Breast epithelium (tissue), 4 donors: ENCODE data around the gene SH3BGRL2. TPM values are rescaled to one million over a fixed set of nuclear protein-coding genes. Genes with fewer than 3 reads are reported as not detected.

ENCODE experiments used
- DNase-seq, 2 donors: peaks; one replicate each; pipeline ENCODE4 v3.0.0-alpha.2; 2019; ENCODE audit warnings: low spot score in 2 of 2
- H3K27ac ChIP-seq, 2 donors: fragments of 200-600 bp; sonication (generic) in 1 of 2; one replicate each; pipeline ENCODE4 v1.5.1; 2016 to 2019; ENCODE audit warnings: mild to moderate bottlenecking in 1 of 2
- H3K27me3 ChIP-seq, 2 donors: fragments of 200-600 bp; sonication (generic) in 1 of 2; one replicate each; pipeline versions ENCODE4 v1.5.1 to v1.6.0; 2017 to 2019; ENCODE audit warnings: control low read depth in 1 of 2, mild to moderate bottlenecking in 1 of 2
- H3K36me3 ChIP-seq: fragments of 200-600 bp; one replicate; pipeline ENCODE4 v1.5.1; 2019
- H3K4me1 ChIP-seq, 2 donors: fragments of 200-600 bp; sonication (generic); one replicate each; pipeline ENCODE4 v1.5.1; 2016 to 2019; ENCODE audit warnings: control low read depth in 1 of 2
- H3K4me3 ChIP-seq, 3 donors: fragments of 200-600 bp; sonication (generic); 1 replicate in 2 of 3; 2 replicates in 1 of 3; pipeline ENCODE4 v1.5.1; 2016 to 2019; ENCODE audit warnings: mild to moderate bottlenecking in 3 of 3, moderate library complexity in 2 of 3
- H3K9me3 ChIP-seq, 2 donors: fragments of 200-600 bp; sonication (generic) in 1 of 2; one replicate each; pipeline ENCODE4 v1.5.1; 2016 to 2019; ENCODE audit warnings: control low read depth in 1 of 2
- CTCF ChIP-seq, 3 donors: fragments of 450-650 bp; IDR thresholded peaks; one replicate each; pipeline ENCODE4 v1.5.1; 2016 to 2017; ENCODE audit warnings: antibody characterized with exemption in 3 of 3, mild to moderate bottlenecking in 3 of 3, moderate library complexity in 3 of 3
- POLR2A ChIP-seq: fragments of 450-650 bp; IDR thresholded peaks from one replicate; pipeline ENCODE4 v1.6.1; 2016; ENCODE audit warnings: antibody characterized with exemption, mild to moderate bottlenecking, moderate library complexity
- POLR2AphosphoS5 ChIP-seq, 3 donors: sonication (generic); formaldehyde crosslinking; IDR thresholded peaks; one replicate each; pipeline ENCODE4 v1.6.1; 2017; ENCODE audit warnings: antibody characterized with exemption in 3 of 3
- intact Hi-C: fragments of 100-400 bp; cut with DNase I; formaldehyde crosslinking; loops from one replicate; pipeline ENCODE4 v1.15.1; 2023; ENCODE audit warnings: low total_unique reads
- total RNA-seq, 3 donors: library from RNA; depleted of rRNA; stranded (reverse); fragments of >200 nt; gene quantifications; one replicate each; pipeline ENCODE4 v1.1.0, GENCODE V29; 2016

SH3BGRL2 gene
- total RNA-seq, 3 donors from 2014 or later: 31.8 to 54.4 (median 50.9) TPM

- Histone ChIP-seq H3K4me1 (no peaks in the 10 kb centered on the region), H3K36me3 (no peaks in the 10 kb centered on the region), H3K27me3 (no peaks in the 10 kb centered on the region), H3K4me3 (no peak overlapping the region), H3K27ac (no peak overlapping the region), H3K9me3 (no peaks in the 10 kb centered on the region)
- no peak for TF ChIP-seq POLR2AphosphoS5 (IDR thresholded peaks at IDR 0.05)
- no peak for TF ChIP-seq POLR2A
- TF ChIP-seq CTCF (IDR thresholded peaks at IDR 0.05): no peak
- no peak for DNase-seq
- intact Hi-C loops: no loop called here
Observed at GRCh38 chr6:79665725-79666551, 34.8 kb downstream of the SH3BGRL2 start.

- Histone ChIP-seq H3K36me3 (no peaks in the 10 kb centered on the region), H3K27me3 (no peaks in the 10 kb centered on the region), H3K27ac (no peak overlapping the region), H3K4me3 (no peak overlapping the region), H3K9me3 (no peaks in the 10 kb centered on the region), H3K4me1 (no peaks in the 10 kb centered on the region)
- intact Hi-C loops: no loop called here
- no peak for DNase-seq
- TF ChIP-seq POLR2A (no peak), POLR2AphosphoS5 (IDR thresholded peaks at IDR 0.05) (no peak), CTCF (IDR thresholded peaks at IDR 0.05) (no peak)
Observed at GRCh38 chr6:79666634-79667033, 35.5 kb downstream of the SH3BGRL2 start.

- Histone ChIP-seq H3K36me3 (no peaks in the 10 kb centered on the region), H3K27me3 (no peaks in the 10 kb centered on the region), H3K4me1 (no peaks in the 10 kb centered on the region), H3K9me3 (no peaks in the 10 kb centered on the region), H3K4me3 (no peak overlapping the region), H3K27ac (no peak overlapping the region)
- TF ChIP-seq POLR2A: no peak
- no peak for TF ChIP-seq POLR2AphosphoS5 (IDR thresholded peaks at IDR 0.05)
- no peak for TF ChIP-seq CTCF (IDR thresholded peaks at IDR 0.05)
- no peak for DNase-seq
- intact Hi-C loops: no loop called here
Observed at GRCh38 chr6:79668381-79668780, 37.3 kb downstream of the SH3BGRL2 start.

- Histone ChIP-seq H3K27me3 (no peaks in the 10 kb centered on the region), H3K9me3 (no peaks in the 10 kb centered on the region), H3K27ac (peak overlapping the region in 1 of 2 donors; percentile 4), H3K36me3 (no peaks in the 10 kb centered on the region), H3K4me3 (no peak overlapping the region), H3K4me1 (no peaks in the 10 kb centered on the region)
- intact Hi-C loops: no loop called here
- TF ChIP-seq CTCF (IDR thresholded peaks at IDR 0.05) (no peak), POLR2AphosphoS5 (IDR thresholded peaks at IDR 0.05) (no peak), POLR2A (no peak)
- no peak for DNase-seq
Observed at GRCh38 chr6:79669766-79670165, 38.6 kb downstream of the SH3BGRL2 start.

- Histone ChIP-seq H3K9me3 (peaks cover 0 to 1% of the 10 kb centered on the region in 2 donors), H3K27me3 (no peaks in the 10 kb centered on the region), H3K4me1 (no peaks in the 10 kb centered on the region), H3K36me3 (peaks cover 3% of the 10 kb centered on the region), H3K27ac (peak overlapping the region; percentile 77 to 78), H3K4me3 (no peak overlapping the region)
- intact Hi-C loops: no loop called here
- no peak for DNase-seq
- TF ChIP-seq CTCF (IDR thresholded peaks at IDR 0.05): no peak
- TF ChIP-seq POLR2A: no peak
- TF ChIP-seq POLR2AphosphoS5 (IDR thresholded peaks at IDR 0.05): no peak
Observed at GRCh38 chr6:79670789-79671188, 39.7 kb downstream of the SH3BGRL2 start.
